H1 (cell line): Measurements from ENCODE around the gene GABPB2. TPM values are rescaled to one million over a fixed set of nuclear protein-coding genes. Genes with fewer than 3 reads are reported as not detected.

Source experiments
- NANOG ChIP-seq: IDR thresholded peaks from 2 replicates; pipeline ENCODE4 v1.6.1; 2011; ENCODE audit warnings: low read length, low read depth, mild to moderate bottlenecking, inconsistent platforms; ENCODE audit not compliant: insufficient read depth, poor library complexity, severe bottlenecking
- POLR2AphosphoS5 ChIP-seq: IDR thresholded peaks from 2 replicates; pipeline ENCODE4 v1.6.1; 2011; ENCODE audit warnings: low read depth, low read length
- polyA plus RNA-seq, 7 experiments: library from polyadenylated mRNA; depleted of rRNA in 3 of 7; stranded (reverse) in 5 of 7; unstranded in 2 of 7; fragments of >200 nt in 5 of 7; fragments of 200-250 nt in 2 of 7; gene quantifications; 1 replicate in 5 of 7; 2 replicates in 1 of 7; 4 replicates in 1 of 7; pipeline versions ENCODE4 v1.2.1 to v1.2.3, GENCODE V29; 2011 to 2013; ENCODE audit warnings: missing spikeins in 2 of 7, mixed read lengths in 2 of 7
- total RNA-seq: library from RNA; stranded (reverse); fragmentation: NEBNext Ultra II Directional; extraction: Animal tissue kit (Norgen Biotek cat#: 25700); gene quantifications from 2 replicates; pipeline ENCODE4 v1.2.1, GENCODE V29; 2021

The GABPB2 gene
- total and polyA plus RNA-seq, 2 of the 8 experiments (the other 6 are each of a cell fraction or from before 2014, with no cell fraction given), result 1.8 to 2.4 TPM

DNA sequence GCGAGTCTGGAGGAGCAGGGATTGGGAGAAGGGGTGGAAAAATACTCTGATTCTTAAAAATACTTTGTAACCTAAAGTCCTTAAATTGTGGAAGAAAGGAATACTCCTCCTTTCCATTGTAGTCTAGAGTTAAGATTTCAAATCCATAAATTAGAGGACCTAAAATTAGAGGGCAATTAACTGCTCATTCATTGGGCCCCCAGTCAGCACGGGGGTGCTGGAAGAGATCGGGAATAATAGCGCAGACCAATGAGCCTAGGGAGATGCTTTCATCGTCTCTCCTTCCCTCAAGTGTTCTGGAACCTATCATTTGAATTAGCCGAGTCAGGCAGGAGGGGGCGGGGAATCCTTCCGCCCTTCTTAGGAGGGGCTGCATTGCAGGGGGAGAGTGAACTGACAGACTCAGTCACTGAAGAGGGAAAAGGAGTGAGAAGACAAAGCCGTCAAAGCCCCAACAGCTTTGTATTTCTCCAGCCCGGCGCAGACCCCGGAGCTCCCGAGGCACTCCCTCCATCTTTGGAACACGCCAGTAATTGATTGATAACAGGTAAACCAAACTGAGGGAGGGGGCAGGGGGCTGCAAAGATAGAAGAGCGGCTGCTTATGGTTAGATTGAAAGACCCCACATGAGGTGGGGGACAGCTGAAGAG lies 10.4 kb upstream of the GABPB2 start, which contains the start of gene MLLT11 (continued):
- peak; percentile 33; the same call in 1 of the 2 replicates for TF ChIP-seq POLR2AphosphoS5
- TF ChIP-seq NANOG, result peak; percentile 19
- TF ChIP-seq, all 59 proteins: peak for 17
